CD4-positive, alpha-beta T cell treated with Interleukin-4 for 1 hour (primary cell): ENCODE measurements around the gene DCTN3.

Experiments
- DNase-seq, 2 donors: peaks; one replicate each; pipeline ENCODE4 v3.0.0-alpha.2; 2020 to 2022

The DCTN3 gene

GRCh38 chr9:34615132-34615531 is 5.2 kb downstream of the DCTN3 start:
- DNase-seq: no peak

- DNase-seq: peak; percentile 74 to 79
These were observed 7.4 kb downstream of the DCTN3 start for GRCh38 chr9:34612788-34613390.

- DNase-seq: peak; percentile 81 to 85
These were observed 8.2 kb downstream of the DCTN3 start, which contains the start of gene RPP25L for GRCh38 chr9:34611811-34612787. TSS of gene RPP25L (minus strand) at chr9:34612097. CDS start at chr9:34611296, 801 bp downstream.

GRCh38 chr9:34611251-34611810 is 9.0 kb downstream of the DCTN3 start:
- no peak for DNase-seq

- no peak for DNase-seq
These were observed 9.7 kb downstream of the DCTN3 start for GRCh38 chr9:34610434-34611206.

- no peak for DNase-seq
These were observed 13.0 kb downstream of the DCTN3 start for GRCh38 chr9:34607331-34607730.

- no peak for DNase-seq
These were observed 13.4 kb downstream of the DCTN3 start for GRCh38 chr9:34606905-34607304.

- no peak for DNase-seq
These were observed 14.1 kb downstream of the DCTN3 start for GRCh38 chr9:34606190-34606589.

GRCh38 chr9:34603610-34604231 is 16.6 kb downstream of the DCTN3 start:
- peak; percentile 81 to 83 for DNase-seq

GRCh38 chr9:34601937-34602573 is 18.2 kb downstream of the DCTN3 start:
- no peak for DNase-seq

GRCh38 chr9:34600908-34601307 is 19.4 kb downstream of the DCTN3 start:
- no peak for DNase-seq

- DNase-seq: no peak
These were observed 20.7 kb downstream of the DCTN3 start for GRCh38 chr9:34599546-34599945.

- no peak for DNase-seq
These were observed 26.1 kb downstream of the DCTN3 start for GRCh38 chr9:34594177-34594576.

- no peak for DNase-seq
These were observed 27.2 kb downstream of the DCTN3 start for GRCh38 chr9:34592895-34593601.

- DNase-seq: no peak
These were observed 28.1 kb downstream of the DCTN3 start for GRCh38 chr9:34591917-34592866.

GRCh38 chr9:34591248-34591916 is 28.9 kb downstream of the DCTN3 start:
- DNase-seq: peak; percentile 72 to 75

- DNase-seq: no peak
These were observed 29.7 kb downstream of the DCTN3 start for GRCh38 chr9:34590381-34591247.

GRCh38 chr9:34589636-34590380 is 30.5 kb downstream of the DCTN3 start, which contains the start of gene CNTFR:
TSS of gene CNTFR (minus strand) at chr9:34589724. CDS start at chr9:34568981, 20,743 bp downstream.
- no peak for DNase-seq
